ENCODE results near the gene SYVN1.
"Not testable (repeated sequence)": the region's sequence is repeated elsewhere in the genome, so short reads cannot be mapped to it uniquely, and the experiment has no call there.

SYVN1 gene

DNA sequence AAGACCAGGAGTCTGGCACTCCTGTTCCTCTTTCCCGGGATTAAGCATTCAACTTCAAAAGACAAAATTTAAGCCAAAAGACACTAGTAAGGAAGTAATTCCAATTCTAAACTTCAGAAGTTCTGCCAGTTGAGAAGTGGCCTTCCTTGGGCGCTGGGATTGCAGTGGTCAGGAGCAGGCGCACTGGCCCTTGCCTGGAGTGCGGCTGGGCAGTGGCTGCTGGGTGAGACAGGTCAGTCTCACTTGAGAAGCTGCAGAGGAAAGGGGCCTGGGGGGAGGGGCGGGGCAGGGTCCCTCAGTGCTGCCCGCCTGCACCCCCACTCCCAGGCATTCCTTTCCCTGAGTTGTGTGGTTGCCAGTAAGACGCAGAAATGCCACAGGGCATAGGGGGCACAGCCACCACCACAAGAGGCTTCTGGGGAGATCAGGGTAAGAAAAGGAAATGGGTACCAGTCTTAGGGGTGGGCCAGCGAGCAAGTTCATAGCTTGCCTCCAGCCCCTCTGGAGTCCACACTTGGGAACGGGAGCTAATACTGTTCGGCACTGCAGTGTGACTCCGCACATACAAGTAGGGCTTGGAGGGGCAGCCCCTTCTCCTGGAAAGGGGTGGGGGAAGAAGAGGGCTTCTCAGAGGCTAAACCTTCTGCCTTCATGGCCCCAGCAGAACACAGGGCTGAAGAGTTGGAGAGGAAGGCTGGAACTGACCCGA, 6.7 kb downstream of the SYVN1 start:
- in situ Hi-C loops (cut with MboI; ENCODE audit: low sequenced_read_pairs): no loop called here

DNA sequence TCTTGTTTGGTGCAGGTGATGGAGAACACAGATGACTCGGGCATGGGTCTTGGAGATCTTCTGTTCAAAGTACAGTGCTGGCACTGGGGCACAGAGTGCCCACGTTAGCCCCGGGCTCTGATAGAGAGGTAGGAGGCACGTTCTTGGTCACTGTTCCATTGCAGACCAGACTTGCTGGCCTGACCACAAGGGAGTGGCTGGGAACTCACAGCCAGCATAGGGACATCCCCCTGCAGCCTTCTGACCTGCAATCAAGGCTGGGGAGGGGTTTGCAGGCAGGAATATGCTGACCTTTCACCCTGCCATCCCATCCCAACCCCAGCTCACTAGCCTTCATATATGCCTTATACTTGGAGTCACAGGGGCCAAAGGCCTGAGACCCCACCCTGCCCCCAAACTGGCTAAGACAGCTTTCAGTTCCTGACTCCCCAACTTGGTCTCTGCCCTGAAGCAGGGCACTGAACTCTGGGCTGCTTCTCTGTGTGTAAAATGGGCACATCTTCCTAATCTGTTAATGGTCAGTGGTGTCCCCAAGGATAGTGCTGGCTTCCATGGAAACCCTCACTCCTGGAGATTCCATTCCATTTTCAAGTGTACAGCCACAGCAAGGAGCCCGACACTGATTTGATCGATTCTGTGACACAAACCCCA, 7.6 kb downstream of the SYVN1 start:
- in situ Hi-C loops (cut with MboI; ENCODE audit: low sequenced_read_pairs): no loop called here

DNA sequence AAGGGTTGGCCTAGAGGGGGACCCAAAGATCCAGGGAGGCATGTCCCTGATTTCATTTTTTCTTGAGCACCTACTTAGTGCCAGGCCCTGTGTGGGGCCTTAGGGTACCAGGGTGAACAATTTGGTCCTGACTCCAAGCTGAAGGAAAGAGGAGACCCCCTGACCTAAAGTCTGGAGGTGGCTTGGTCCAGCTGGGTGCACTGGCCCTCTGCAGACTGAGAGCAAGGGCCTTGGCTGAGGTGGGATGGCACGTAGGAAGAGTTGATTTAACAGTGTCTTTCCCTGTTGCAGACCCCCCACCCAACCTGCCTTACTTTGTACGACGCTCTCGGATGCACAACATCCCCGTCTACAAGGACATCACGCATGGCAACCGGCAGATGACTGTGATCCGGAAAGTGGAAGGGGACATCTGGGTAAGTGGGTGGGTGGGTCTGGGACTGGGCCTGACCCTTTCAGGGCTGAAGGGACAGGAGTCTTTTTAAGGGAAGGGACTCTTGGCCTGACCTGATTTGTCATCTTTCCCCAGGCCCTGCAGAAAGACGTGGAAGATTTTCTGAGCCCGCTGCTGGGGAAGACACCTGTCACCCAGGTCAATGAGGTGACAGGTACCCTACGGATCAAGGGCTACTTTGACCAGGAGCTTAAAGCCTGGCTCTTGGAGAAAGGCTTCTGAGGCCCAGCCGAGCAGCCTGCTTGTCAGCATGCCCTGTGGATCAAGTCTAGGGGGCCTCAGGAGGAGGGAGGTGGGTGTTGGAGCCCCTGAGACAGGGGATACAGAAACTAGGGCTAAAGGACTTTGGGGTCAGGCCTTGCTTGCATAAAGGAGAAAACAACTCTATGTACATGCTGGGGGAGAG, 8.9 kb downstream of the SYVN1 start:
- in situ Hi-C loops (cut with MboI; ENCODE audit: low sequenced_read_pairs): no loop called here

DNA sequence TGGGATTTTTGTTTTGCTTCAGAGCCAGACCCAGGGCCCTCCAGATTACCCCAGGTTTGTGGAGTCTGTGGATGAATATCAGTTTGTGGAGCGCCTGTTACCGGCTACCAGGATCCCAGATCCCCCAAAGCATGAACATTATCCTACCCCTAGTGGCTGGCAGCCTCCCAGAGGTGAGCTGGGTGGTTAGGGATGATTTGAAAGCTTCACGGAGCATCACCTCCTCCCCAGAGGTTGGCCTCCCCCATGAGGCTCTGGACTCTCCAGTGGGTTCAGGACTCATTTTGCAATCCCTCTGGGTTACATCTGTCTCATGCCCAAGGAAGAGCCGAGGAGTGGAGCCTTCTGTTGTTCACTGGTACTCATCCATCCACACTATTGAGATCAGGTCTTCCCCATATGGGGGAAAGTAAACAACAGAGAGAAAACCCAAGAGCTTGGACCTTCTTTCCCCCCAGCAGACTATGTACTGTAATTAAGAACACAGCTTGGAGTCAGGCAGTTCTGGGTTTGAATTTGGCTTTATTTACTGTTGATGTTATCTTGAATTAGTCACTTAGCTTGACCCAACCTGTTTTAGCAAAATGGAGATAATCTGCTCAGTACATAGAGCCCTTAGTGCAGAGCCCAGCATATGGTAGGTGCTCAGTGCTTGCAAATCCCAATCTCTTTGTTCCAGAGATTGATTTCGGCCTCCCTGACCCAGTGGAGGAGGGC, 9.7 kb downstream of the SYVN1 start:
- in situ Hi-C loops (cut with MboI; ENCODE audit: low sequenced_read_pairs): no loop called here

DNA sequence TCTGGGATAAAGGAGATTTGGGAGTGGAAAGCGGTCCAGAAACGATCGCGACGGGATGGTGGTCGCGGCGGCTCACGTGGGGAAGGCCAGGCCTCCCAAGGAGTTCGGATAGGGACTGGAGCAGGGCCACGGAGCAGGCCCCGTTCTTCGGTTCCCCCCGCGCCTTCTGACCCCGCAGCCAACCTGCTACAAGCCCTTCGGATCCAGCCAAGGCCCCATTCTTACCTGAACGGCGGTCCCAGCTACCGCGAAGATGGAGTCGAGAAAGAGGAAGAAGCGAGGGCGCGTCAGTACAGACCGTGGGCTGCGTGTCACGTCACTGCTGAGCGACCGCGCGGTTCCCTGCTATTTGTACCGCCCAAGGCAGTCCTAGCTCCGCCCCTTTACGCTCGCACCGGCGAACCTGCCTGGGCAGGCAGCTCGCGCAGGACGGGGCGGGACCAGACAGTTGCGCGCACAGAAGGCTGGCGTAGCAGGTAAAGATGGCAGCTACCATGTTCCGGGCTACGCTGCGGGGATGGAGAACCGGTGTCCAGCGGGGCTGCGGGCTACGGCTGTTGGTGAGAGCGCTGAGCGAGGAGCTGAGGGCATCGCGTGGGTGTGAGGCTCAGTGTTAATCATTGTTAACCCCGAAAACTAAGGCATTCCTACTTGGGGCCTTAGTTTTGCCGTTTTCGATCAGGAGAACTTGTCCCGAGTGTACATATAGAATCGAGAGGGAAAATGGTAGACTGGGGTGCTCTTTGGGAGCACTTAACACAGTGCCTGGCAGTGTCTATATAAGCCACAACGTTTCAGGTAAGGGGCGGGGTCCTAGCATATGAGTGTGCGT, 12.2 kb downstream of the SYVN1 start, which contains the start of the genes FAU and MRPL49:
TSS of gene FAU (minus strand) at position 270 of the 832 bp plus-strand sequence. CDS start 321 bp downstream, outside the sequence.
TSS of gene MRPL49 (plus strand) at position 457 of the 832 bp plus-strand sequence. CDS start at position 483, 26 bp downstream.
- in situ Hi-C loops (cut with MboI; ENCODE audit: low sequenced_read_pairs): no loop called here

DNA sequence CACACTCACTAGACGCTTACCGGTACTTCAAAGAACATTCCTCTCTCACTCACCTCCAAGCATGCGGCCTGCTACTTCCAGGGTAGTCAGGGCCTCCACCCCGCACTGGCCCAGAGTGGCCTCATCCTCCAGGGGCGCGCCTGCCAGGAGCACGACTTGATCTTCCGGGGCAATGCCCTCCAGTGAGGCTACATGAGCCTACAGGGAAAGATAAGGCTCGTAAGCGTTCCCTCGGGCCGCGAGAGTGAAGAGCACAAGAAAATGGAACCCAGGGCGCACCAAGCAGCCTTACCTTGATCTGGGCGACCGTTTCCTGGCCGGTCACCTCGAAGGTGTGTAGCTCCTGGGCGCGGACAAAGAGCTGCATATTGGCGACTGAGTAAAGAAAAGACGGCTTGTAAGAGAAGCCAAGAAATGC, 12.9 kb downstream of the SYVN1 start:
- in situ Hi-C loops (cut with MboI; ENCODE audit: low sequenced_read_pairs): no loop called here

DNA sequence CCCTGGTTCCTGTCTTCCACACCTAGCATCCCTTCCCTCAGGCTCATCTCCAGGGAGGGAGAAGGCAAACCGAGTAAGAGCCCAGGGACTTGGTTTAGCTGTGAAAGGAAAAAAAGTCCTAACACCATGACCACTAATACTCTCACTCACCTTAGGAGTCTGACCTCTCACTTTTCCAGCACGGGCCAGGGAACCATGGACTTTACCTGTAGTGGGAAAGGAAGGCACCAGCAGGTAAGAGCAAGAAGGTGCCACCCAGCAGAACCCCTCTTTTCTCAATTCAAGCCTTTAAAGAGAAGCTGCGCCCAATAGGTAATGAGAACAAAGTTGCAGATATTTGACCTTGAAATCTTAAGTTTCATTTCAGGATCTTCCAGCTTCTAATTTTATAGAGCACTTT, 13.5 kb downstream of the SYVN1 start:
- in situ Hi-C loops (cut with MboI; ENCODE audit: low sequenced_read_pairs): no loop called here

DNA sequence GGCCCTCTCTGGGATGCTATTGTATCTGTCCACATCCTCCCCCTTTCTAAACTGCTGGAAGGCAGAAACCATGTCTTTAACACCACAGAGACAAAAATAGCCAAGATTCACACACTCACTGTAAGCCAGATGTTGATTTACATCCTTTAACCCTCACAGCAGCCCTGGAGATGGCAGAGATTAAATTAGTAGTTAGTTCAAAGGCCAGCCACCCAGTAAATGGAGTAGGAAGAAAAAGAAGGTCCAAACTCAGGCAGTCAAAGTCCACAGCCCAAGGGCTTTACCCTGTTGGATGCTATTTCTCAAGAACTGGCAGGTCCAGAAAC, 14.7 kb downstream of the SYVN1 start:
- in situ Hi-C loops (cut with MboI; ENCODE audit: low sequenced_read_pairs): no loop called here

DNA sequence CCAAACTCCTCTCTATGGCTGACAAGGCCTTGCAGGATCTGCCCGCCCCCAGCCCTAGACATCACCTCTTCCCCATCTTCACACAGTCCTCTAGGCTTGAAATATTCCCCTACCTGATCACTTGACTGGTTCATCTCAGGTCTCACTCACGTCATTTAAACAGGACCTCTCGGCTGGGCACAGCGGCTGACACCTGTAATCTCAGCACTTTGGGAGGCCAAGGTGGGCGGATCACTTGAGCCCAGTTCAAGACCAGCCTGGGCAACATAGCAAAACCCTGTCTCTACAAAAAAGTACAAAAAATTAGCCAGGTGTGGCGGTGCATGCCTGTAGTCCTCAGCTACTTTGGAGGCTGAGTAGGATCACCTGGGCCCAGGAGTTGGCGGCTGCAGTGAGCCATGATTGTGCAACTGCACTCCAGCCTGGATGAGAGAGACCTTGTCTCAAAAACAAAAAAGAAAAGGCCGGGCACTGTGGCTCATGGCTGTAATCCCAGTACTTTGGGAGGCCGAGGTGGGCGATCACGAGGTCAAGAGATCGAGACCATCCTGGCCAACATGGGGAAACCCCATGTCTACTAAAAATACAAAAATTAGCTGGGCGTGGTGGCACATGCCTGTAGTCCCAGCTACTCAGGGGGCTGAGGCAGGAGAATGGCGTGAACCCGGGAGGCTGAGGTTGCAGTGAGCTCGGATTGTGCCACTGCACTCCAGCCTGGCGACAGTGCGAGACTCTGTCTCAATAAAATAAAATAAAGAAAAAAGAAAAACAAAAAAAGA, 15.2 kb downstream of the SYVN1 start:
- in situ Hi-C loops (cut with MboI; ENCODE audit: low sequenced_read_pairs): not testable (repeated sequence)

DNA sequence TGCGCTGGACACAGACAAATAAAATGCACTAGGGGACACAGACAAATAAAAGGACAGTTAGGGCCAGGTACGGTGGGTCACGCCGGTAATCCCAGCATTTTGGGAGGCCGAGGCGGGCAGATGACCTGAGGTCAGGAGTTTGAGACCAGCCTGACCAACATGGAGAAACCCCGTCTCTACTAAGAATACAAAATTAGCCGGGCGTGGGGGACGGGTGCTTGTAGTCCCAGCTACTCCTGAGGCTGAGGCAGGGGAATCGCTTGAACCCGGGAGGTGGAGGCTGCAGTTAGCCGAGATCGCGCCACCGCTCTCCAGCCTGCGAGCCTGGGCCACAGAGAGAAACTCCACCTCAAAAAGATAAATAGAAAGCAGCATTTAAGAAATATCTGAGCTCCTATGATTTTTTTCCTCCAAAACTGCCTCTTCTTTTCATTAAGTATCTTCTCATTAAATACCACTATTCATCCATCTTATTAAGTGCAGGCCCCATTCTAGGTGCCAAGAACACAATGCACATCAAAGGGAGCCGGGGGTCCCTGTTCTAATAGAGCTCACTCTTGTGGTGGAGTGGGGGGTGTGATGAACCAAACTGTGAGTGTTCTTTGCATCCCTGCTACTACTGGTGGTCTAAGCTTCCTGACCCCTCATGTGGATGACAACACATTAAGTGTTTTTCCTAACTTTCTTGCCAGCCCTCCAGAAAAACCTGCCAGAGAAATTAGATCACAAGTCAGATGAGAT, 16.1 kb downstream of the SYVN1 start:
- in situ Hi-C loops (cut with MboI; ENCODE audit: low sequenced_read_pairs): no loop called here

DNA sequence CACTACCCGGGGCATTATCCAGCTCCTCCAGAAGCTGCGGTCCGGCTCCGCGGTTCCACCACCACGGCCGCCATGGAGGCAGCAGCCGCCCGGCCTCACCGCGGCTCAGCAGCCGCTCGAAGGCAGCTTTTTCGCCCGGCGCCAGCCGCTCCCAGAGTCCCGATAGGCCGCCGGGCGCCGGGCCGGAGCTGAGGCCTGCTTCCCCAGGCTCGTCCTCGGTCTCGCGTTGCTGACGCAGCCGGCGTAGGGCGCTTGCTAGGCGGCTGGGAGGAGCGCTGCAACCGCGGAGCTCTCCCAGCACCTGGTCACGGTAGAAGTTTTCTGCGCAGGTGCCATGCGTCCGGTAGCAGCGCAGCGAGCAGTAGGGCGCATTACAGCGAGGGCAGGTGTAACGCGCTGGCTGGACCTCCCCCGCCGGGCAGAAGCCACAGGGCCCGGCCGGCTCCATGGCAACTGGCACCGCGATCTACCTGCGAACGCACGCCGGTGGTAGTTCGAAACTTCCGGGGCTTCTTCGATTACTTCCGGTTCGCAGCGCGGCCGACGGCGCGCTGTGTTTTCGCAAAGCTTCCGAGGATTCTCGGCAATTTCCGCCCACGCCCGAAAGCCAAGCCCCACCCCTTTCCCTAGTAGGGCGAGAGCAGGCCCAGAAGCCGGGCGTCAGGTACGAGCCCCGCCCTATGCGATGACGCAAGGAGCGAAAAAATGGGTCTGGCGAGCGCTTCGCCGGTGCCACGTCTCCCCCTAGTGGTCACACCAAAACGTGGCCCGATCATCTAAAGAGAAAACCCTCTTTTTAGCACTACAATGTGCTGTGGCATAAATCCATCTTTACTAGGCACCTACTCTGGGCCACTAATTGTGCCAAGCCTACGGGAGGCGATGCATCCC, 16.9 kb downstream of the SYVN1 start, which contains the start of gene ZNHIT2:
TSS of gene ZNHIT2 (minus strand) at position 496 of the 891 bp plus-strand sequence. CDS start at position 448, 48 bp downstream.
- in situ Hi-C loops (cut with MboI; ENCODE audit: low sequenced_read_pairs): no loop called here

DNA sequence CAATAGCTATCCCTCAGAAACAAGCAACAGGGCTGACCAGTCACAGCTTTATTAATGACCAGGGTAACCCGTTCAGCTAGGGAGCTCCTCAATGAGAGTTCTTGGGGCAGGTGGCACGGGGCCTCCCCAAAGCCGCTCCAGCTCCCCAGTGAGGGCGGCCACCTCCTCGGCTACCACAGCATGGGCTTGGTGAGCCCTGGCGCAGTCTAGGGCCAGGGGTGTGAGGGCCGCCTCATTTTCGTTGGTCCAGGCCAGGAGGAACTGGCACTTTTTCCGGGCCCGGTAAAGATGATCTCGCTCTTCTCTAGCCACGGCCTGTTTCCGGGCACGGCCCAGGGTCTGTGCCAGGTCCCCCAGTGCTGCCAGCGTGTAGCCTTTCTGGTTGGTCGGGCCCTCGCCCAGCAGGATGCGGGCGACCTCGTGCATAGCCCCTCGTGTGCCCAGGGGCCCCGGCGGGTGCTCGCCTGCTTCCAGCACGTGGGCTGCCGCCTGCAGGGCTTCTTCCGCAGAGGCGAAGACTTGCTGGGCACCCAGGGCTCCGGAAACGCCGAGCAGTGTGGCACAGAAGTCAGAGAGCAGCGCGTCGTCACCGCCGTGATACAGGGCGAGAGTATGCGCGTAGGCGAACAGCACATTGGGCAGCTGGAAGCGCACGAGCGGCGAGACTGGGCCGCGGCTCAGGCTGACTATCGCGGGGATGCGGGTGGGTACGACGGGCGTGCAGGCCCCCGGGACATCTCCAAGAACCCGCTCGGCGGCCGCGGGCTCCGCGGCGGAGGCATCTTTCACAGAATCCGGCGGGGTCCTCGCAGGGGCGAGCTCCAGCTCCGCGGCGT, 17.7 kb downstream of the SYVN1 start:
- in situ Hi-C loops (cut with MboI; ENCODE audit: low sequenced_read_pairs): no loop called here

DNA sequence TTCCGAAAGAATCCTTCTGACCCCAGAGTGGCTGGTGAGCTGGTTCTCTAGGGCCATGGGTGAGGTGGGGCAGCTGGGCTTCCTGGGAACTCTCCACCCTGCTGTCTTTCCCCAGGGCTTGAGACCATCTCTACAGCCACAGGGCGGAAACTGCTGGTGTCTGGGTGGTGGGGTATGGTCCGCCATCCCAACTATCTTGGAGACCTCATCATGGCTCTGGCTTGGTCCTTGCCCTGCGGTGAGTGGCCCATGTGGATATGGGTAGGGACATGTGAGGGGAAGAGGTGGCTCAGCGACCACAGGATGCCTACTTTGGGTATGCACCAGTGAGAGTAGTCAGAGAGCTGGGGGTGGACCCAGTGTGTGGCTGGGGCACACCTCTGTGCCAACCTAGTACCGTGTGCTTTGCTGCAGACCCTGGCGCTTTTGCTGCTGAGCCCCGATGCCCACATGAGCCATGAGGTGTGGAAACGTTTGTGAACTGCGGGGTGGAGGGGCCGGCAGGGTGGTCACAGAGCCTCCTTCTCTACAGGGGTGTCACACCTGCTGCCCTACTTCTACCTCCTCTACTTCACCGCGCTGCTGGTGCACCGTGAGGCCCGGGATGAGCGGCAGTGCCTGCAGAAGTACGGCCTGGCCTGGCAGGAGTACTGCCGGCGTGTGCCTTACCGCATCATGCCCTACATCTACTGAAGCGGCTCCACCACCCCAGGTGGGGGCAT, 18.8 kb downstream of the SYVN1 start:
- in situ Hi-C loops (cut with MboI; ENCODE audit: low sequenced_read_pairs): no loop called here

DNA sequence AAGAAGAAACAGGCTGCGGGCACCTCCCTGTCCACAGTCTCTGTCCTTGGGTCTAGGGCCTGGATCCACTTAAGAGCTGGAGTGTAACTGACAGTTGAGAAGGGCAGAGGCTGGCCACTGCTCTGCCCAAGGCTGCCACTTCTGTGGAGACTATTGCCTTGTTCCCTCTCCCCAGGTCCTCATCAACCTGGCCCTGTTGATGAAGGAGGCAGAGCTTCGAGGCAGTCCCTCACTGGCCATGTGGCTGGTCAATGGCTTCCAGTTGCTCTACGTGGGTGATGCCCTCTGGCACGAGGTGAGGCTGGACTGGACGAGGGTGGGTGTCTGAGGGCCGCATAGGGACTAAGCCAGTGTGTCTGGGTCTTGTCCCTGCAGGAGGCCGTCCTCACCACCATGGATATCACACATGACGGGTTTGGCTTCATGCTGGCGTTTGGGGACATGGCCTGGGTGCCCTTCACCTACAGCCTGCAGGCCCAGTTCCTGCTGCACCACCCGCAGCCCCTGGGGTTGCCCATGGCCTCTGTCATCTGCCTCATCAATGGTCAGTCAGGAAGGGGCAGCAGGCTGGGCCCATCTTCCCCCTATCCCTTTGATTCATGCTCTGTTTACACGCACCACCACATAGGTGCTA, 19.7 kb downstream of the SYVN1 start:
- in situ Hi-C loops (cut with MboI; ENCODE audit: low sequenced_read_pairs): no loop called here

DNA sequence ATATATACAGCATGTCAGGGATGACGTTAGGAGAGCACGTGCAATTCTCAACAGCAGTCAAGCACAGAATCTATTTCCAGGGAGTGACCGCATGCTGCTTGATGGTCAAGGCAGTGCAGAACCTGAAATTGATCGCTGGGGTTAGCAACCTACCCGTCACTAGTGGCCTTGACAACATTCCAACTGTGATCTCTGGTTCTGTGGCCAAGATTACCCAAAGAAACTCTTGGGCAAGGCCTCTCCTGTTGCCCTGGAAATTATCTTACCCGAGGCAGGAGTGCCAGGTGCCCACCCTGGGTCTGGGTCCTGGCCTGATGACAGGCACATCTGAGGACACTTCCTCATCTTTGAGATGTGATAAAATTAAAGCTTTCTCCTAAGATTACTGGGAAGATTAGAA, 20.5 kb downstream of the SYVN1 start:
- in situ Hi-C loops (cut with MboI; ENCODE audit: low sequenced_read_pairs): no loop called here

DNA sequence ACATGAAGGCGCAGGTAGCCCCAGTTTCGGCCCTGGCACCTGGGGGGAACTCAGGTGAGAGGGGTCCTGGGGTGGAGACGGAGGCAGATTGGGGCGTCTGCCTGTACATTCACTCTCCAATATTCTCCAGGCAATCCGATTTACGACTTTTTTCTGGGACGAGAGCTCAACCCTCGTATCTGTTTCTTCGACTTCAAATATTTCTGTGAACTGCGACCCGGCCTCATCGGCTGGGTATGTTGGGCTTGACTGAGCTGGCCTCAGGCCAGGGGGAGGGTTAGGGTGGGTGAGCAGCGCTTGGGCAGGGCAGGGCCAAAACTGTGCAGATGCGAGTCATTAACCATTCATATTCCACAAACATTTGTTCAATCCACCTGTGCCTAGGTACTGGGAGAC, 21.0 kb downstream of the SYVN1 start:
- in situ Hi-C loops (cut with MboI; ENCODE audit: low sequenced_read_pairs): no loop called here

Data from HL-60/S4 treated with retinoic acid at 250 ng/mL for 4 days and 3 days (cell line).